HG03175 (cell line): ENCODE measurements around the gene KCNK3.
"Not testable (repeated sequence)": the region's sequence is repeated elsewhere in the genome, so short reads cannot be mapped to it uniquely, and the experiment has no call there.

ENCODE experiments used
- ATAC-seq: cut with Tn5 transposase; IDR thresholded peaks from one replicate; pipeline ENCODE4 v1.9.1; 2021; ENCODE audit warnings: mild to moderate bottlenecking, moderate library complexity; ENCODE audit not compliant: unreplicated experiment

KCNK3 gene

DNA sequence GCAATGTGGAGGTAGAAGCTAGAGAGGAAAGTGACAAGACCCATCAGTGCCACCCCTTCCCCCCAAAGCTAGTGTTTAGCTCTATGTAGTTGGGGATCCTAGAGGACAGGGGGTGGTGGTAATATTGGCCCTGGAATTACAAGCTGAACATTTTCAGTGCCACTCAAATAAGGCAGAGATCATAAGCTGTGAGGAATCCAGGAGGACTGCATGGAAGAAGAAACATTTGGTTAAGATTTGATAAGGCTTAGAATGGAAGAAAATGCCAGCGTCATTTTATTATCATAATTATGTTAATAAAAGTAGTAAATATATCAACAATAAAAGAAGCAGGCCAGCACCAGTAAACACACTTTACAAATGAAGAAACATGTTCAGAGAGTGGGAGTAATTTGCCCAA is 33.7 kb downstream of the KCNK3 start:
- ATAC-seq, result no peak

DNA sequence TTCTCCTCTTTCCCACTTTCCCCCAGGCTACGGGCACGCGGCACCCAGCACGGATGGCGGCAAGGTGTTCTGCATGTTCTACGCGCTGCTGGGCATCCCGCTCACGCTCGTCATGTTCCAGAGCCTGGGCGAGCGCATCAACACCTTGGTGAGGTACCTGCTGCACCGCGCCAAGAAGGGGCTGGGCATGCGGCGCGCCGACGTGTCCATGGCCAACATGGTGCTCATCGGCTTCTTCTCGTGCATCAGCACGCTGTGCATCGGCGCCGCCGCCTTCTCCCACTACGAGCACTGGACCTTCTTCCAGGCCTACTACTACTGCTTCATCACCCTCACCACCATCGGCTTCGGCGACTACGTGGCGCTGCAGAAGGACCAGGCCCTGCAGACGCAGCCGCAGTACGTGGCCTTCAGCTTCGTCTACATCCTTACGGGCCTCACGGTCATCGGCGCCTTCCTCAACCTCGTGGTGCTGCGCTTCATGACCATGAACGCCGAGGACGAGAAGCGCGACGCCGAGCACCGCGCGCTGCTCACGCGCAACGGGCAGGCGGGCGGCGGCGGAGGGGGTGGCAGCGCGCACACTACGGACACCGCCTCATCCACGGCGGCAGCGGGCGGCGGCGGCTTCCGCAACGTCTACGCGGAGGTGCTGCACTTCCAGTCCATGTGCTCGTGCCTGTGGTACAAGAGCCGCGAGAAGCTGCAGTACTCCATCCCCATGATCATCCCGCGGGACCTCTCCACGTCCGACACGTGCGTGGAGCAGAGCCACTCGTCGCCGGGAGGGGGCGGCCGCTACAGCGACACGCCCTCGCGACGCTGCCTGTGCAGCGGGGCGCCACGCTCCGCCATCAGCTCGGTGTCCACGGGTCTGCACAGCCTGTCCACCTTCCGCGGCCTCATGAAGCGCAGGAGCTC is 35.4 kb downstream of the KCNK3 start:
- ATAC-seq, result no peak

DNA sequence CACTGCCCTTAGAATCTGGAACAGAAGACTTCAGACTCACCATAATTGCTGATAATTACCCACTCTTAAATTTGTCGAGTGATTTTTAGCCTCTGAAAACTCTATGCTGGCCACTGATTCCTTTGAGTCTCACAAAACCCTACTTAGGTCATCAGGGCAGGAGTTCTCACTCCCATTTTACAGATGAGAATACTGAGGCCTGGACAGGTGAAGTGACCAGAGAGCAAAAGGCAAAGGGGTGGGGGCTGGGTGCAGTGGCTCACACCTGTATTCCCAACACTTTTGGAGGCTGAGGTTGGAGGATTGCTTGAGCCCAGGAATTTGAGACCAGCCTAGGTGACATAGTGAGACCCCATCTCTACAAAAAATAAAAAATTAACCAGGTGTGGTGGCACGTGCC is 36.8 kb downstream of the KCNK3 start:
- ATAC-seq, result no peak

DNA sequence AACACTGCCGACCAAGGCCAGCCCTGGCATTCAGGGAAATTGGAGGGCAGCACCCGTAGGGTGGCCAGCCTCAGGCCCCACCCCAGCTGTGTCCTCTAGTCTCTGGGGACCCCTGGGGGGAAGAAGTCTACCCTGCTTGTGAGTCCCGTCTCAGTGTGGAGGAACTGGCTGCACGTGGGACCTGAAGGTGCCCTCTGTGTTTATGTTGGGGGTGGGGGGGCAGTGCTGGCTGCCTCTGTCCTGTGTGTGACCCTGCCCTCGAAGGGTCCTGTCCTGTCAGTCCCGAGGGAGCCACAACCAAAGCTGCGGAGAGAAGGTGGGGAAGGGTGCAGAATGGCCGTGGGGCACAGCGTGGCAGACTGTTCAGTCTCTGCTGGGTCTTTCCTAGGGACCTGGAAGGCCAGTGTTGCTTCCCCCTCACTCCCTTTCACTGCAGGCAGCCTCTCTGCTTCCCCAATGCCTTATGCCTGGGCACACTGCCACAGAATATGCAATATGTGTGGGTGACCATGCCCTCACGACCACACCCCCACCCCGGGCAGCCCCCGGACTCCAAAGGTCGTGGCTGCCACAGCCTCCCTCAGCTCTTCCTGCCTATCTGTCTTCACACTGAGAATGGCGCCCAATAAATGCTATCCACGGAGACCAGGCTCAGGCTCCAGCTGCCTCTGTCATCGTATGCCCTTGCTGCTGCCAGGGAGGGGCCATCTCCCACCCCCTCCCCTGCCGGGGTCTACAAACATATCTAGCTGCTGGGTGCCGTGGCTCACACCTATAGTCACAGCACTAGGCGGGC is 38.2 kb downstream of the KCNK3 start:
- no peak for ATAC-seq

DNA sequence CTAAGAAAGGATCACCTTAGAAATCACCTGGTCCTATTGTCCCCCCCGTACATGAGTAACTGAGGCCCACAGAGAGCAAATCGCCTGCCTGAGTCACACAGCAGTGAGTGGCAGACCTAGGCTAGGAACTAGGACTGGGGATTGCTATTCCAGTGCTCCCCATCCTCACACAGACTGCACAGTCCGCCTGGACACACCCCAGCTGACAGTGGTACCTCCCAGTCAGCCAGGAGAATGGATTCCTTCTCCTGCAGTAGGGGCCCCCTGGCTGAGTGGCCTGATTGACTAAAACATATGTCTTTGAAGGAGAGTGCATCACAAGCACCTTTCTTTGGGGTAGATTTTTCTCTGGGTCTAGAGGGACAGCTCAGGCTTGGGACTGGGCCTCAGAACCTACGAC is 39.2 kb downstream of the KCNK3 start:
- no peak for ATAC-seq

DNA sequence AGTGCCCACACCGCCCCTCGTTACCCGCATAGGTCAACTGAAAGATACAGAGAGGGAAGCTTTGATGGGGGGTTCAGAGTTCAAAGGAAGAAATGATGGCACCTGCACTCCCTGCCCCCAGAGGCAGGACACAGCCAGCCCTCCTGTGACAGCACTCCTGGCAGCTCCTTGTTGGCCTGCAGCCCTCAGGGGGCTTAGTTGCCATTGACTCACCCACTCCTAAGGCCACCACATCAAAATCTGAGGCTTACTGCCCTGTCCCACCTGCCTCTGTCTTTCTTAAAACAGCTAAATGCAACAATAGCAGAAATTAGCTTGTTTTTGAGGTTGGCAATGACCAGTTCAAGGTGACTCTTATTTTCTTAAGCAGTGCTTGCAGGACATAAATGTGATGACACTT is 39.9 kb downstream of the KCNK3 start:
- no peak for ATAC-seq

DNA sequence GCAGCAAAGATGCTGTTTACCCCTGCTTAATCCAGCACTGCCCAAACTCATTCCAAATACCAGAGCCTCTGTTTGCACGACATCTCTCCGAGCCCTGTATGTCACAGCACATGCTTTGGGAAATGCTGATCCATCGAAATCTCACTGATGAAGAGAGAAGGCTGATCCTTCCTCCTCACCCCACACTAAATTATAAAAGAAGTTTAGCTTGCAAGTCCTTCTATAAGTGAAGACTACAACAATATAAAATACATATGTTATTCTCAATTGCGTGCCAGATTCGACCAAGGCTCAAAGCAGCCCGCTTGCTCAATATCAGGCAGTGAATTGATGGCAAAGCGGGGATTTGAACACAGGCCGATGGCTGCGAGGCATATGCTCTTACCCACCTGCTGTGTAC is 40.9 kb downstream of the KCNK3 start:
- no peak for ATAC-seq

DNA sequence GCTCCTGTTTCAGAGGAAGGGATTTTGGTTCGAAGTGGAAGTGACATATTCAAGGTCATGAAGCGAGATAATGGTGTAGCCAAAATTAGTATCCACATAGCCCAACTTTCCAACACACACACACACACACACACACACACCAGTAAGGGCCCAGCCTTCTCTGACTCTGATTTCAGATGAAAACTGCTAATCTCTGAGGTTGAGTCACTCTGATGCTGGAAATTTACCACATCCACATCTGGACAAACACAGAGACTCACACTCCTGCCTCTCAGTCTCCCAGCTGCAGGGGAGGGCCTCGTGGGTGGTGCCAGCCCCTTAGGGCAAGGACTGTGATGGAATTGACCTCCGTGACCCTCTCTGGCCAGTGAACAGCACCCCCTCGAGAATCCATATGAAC is 42.6 kb downstream of the KCNK3 start:
- ATAC-seq, result no peak

DNA sequence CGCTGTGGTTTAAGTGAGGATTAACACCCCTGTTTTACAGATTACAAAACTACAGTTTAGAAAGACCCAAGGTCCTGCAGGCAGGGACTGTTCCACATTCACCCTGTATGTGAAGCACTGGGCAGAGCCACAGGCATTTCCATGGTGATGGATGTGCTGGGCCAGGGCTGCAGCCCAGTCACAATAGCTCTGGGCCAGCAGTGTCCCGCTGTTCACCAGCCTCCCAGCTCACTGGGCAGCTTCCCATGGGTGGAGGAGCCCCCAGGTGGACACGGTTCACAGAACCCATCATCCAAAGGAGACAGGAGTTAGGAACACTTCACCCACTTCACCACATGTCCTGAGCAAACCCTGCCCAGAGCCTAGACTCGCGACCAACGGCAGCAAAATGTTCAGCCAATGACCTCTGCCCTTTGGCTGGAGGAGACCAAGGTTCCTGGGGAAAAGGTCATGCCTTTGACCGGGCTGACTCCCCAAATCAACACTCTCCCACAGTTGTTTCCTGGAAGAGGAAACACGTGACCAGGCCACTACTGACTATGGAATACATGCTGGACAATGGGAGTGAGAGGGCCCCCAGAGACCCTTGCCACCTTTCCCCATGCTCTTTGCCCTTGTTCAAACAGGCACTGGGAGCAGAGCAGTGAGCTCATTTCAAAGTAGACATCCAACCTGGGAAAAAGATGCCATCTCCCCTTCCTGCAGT is 43.5 kb downstream of the KCNK3 start:
- no peak for ATAC-seq

DNA sequence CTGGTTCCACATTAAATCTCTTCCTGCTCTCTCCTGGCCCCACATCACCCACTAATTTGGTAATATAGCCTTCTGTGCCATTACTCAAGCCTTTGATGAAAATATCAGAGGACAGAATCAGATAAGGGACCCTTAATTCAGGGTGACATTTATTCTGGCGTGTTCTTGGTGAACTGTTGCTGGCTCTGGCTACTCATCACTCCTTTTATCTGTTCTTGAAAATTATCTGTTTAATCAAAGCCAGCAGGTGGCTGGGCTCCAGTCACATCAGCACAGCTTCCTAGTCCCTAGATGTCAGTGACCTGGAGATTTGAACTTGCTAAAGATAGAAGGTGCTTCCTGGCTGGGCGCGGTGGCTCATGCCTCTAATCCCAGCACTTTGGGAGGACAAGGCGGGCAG is 44.7 kb downstream of the KCNK3 start:
- ATAC-seq, result no peak

DNA sequence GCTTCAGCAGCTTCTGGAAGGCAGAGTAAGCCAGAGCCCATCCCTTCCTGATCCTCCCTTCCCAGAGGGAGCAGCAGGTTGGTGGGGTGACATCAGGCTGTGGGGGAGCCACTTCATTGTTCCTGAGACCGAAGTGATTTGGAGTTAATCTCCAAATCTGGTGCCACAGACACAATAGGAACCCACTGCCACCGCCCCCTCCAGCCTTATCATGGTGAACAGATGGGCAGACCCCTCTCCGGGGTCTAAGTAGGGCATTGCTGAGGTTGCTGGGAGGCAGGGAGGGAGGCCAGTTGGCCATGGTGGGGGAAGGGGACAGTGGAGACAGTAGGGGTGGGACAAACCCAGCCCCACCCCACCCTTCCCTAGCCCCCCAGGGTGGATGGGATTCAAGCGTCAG is 46.0 kb downstream of the KCNK3 start:
- ATAC-seq, result no peak

DNA sequence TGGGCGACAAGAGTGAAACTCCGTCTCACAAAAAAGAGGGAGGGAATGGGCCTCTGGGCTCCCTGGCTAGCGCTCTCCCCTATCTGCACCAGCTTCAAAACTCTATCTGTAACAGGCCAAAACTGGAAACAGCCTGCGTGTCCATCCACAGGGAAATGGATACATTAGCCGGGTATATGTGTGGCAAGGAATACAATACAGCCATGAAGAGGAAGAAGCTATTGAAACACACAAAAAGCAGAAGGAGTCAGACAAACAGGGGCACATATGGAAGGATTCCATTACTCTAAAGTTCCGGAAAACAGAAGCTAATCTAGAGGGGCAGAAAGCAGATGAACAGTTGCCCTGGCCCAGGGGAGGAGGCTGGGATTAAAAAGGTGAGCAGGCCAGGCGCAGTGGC is 47.0 kb downstream of the KCNK3 start:
- no peak for ATAC-seq

DNA sequence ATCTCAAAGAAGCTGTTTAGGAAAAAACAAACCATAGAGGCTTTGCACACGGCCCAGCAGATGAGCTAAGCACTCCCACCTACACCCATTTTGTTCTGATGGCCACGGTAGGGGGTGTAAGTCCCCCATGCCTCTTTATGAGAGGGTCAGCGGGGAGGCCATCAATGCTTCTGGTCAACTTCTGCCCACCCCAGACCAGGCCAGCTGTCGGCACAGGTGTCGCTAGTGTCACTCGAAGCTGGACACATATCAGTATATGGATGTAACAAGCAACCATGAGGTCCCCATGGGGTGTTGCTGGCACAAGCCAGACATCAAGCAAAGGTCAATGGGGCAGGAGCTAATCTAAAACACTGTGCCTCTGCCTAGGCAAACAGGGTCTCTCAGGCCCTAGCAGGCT is 47.8 kb downstream of the KCNK3 start:
- ATAC-seq, result no peak

DNA sequence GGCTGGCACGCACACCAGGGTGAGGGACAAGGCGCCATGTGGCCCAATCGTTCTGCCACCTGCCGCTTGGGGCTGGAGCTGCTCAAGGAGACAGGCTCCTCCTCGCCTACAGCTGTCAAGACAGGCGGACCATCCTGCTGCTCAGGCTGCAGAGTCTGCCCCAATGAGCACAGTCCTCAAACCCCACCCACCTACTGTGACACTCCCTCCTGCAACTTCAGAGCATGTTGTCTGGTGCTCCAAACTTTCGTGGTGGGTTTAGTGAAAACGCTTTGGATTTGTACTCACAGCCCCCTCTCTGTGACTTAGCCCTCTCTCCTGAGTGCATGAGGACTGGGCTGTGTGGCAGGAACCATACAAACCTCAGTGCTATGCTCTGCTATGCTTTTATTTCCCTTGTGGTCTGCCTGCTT is 48.4 kb downstream of the KCNK3 start:
- no peak for ATAC-seq

DNA sequence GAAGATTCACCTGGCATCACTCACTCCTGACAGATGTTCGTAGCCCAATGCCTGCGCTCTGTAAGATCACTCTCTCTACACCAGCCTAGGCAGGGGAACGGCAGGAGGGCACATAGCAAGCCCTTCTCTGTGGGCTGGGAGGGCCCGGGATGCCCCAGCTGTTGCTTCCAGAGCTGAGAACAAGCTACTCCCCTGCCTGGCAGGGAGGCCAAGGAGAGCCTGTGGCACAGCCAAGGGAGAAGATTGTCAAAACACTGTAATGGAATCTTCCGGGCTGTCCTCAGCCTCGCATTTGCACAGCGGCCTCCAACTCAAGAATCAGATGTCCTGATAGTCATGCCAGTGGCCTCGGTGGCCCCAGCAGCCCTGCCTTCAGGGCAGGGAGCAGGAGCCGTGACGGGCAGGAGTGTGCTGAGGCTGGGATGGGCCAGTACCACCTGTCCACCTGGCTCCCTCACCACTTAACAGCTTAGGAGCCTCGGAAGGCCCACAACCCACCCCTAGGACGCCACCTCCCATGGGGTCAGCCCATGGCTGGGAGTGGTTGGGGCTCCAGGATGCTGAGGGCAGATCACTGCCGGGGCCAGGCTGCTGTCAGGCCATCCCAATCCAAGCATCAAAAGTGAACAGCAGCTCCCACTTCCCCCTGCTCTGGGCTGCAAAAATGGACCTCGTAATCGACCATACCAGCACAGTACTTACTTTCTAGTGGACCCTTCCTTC is 49.7 kb downstream of the KCNK3 start:
- ATAC-seq, result no peak

DNA sequence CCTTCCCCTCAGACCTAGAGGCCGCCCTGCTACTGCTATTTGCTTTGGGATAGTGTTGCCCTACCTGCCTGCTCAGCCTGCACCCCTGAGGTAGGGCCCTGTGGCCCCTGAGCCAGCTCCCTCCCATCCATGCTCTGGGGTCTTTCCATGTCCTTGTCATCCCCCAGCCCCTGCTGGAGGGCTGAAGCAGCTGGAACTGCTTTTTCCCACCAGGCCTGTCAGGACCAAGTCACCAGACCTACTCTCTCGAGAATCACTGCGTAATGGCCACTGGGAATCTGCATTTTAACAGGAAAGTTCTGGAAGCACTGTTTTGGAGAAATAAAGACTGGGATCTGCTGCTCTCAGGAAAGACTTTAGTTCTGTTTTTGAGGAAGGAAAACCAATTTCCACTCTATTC is 51.3 kb downstream of the KCNK3 start:
- no peak for ATAC-seq

DNA sequence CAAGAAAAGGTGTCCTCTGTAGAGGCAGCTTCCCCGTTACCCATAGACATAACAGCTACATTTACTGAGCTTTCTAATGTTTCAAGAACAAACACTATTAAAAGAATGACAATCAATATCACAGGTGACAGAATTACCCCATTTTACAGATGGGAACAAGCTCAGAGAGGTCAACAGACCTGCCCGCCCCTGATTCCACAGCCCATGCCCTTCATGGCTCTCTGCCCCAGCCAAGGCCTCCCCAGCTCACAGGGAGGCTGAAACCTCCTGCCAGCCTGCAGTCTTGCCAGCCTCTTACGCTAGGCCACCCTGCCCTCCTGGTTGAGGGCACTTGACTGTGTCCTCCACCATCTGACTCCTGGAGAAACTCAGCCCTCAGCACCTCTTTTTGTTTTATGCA is 52.4 kb downstream of the KCNK3 start:
- no peak for ATAC-seq

DNA sequence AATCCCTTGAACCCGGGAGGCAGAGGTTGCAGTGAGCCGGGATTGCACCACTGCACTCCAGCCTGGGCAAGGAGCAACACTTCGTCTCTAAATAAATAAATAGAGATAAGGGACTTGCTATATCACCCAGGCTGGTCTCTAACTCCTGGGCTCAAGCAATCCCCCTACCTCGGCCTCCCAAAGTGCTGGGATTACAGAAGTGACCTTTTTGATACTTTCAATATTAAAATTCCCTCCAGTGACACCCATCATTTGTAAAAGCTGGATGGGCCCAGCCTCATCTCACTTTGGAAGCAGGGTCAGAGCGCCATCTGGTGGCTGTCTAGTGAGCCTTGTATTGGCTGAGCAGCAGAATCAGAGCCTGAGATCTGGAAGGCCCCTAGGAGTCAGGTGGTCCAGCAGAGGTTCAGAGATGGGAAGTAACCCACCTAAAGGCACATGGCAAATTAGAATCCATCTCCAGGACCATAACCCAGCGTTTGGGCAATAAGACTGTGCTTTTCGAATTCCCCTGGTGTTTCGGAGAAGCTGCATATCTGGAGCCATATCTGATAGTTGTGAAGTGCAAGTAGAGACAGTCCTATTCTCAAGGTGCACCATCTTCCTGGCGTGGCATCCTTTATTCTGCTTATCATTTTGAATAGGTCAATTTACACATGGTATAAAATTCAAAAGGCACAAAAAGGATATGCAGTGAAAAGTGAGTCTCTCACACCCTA is 53.2 kb downstream of the KCNK3 start:
- ATAC-seq, result peak; percentile 58

DNA sequence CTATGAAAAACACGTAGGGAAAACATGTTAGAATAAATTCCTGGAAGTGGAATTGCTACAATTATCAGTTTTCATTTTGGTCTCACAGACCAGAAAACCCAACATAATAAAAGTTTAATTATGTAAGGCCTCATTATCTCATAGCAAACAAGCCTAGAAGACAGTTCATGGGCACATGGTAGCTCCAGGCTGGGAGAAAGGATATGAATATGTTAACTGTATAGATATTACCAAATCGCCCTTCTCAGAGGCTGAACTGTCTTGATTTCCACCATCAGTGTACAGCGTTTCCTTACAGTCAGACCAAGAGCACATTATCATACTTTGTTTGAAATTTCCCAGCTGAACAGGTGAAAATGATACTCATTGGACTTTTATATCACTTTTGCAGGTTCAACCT is 54.4 kb downstream of the KCNK3 start:
- ATAC-seq, result no peak

DNA sequence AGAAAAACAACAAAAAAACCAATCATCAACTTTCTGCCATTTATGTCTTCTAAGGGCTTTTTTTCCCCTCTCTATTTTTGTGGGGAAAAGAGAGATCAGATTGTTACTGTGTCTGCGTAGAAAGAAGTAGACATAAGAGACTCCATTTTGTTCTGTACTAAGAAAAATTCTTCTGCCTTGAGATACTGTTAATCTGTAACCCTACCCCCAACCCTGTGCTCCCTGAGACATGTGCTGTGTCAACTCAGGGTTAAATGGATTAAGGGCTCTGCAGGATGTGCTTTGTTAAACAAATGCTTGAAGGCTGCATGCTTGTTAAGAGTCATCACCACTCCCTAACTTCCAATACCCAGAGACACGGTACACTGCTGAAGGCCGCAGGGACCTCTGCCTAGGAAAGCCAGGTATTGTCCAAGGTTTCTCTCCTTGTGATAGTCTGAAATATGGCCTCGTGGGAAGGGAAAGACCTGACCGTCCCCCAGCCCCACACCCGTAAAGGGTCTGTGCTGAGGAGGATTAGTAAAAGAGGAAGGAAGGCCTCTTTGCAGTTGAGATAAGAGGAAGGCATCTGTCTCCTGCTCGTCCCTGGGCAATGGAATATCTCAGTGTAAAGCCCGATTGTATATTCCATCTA is 57.4 kb downstream of the KCNK3 start:
- not testable (repeated sequence) for ATAC-seq
